ENCODE measurements around the gene RECQL5.
"Not testable (repeated sequence)": the region's sequence is repeated elsewhere in the genome, so short reads cannot be mapped to it uniquely, and the experiment has no call there.

RECQL5 gene

DNA sequence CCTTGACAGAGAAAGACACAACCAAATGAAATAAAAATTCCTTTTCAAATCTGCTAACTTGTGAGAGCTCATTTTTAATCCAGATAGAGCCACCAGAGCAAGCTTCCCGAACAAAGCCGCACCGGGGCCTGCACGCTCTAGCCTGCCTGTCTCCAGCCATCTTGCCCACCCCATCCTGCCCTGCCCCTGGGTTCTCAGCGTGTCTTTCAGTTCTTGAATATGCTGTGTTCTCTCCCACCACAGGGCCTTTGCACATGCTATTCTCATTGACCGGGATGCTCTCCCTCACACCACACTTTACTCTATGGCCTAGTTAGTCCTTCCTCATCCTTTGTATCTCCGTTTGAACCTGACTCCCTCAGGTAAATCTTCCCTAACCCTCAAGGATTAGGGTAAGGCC is 19.0 kb downstream of the RECQL5 start:
- no peak for DNase-seq (ENCODE audit: low read depth in 2 of 2)

DNA sequence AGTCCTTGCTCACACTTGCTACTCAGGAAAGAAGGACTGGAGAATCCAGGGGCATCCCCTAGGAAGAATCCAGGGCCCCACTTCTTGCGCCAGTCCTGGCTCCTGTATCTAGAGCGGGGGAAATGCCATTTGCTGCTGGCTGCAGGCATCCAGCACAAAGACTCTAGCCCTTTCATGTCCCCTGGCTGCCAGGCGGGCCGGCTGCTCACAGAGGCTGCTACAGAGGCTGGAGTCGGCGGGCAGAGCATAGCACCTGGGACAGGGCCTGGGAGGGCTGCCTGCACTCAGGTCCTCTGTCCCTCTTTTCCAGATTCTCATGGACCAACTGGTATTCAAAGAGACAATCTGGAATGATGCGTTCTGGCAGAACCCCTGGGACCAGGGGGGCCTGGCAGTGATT is 19.9 kb downstream of the RECQL5 start:
- no peak for DNase-seq (ENCODE audit: low read depth in 2 of 2)

DNA sequence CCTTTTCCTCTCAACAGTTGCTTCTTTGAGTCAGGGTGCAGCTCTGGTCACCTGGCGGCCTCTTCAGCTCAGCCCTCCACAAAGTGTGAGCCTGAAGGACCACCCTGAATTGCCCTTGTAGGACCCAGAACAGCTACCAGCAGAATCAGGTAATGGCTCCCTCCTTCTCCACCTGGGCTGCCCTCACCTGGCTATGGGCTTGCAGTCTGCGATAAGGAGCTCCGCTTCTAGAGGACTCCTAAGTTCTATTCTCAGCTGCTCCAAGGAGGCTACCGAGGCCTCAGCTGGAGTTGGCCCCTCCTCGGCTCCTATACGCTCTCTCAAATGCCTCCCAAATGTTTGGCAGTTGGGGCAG is 20.3 kb downstream of the RECQL5 start:
- DNase-seq (ENCODE audit: low read depth in 2 of 2): no peak

DNA sequence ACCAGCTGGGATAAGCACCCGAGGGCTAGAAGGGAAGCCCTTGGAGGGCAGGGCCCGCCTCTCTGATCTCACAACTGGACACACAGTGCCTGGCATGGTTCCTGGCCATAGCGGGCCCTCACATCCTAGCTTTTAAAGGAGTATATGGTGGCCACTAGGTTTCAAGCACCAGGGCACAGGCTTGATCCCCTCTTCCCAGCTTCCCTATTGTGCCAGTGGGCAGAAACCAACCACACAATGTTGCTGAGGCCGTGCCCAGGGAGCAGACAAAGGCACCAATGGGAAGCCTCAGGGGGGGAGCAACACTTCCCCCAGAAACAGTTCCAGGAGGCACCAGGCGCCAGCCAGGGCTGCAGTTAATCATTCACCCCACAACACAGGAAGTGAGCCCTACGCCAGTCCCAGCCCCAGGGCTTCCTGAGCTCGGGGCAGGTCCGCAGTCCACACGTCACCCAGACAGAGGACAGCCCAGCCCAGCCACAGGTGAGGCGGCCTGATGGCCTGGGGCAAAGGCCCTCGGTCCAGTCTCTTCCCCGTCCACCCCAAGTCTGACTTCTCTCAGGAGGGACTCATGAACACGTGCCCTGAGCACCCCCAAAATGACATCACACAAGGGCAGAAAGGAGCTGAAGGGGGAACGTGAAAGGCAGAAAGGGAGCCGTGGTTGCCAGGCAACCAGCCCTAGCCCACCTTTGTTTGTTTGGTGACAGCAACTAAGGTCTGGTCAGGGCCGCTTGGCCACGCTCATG is 20.9 kb downstream of the RECQL5 start:
- DNase-seq (ENCODE audit: low read depth in 2 of 2): no peak

DNA sequence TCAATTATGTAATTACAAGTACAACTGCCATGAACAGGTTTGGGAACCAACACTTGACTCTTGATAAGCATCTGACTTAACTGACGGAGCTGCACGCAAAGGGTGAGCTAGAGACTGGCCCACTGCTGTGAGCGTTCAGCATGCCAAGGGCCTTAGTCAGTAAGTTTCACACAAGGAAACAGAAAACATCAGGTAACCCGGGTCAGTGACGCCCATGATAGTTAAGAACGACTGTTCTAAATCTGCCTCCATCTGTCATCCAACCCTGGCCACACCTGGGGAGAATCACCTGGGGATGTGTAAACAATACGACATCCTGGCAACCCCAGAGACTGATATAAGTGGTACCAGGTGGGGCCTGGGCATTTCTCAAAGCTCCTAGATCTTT is 21.5 kb downstream of the RECQL5 start:
- DNase-seq (ENCODE audit: low read depth in 2 of 2): no peak

DNA sequence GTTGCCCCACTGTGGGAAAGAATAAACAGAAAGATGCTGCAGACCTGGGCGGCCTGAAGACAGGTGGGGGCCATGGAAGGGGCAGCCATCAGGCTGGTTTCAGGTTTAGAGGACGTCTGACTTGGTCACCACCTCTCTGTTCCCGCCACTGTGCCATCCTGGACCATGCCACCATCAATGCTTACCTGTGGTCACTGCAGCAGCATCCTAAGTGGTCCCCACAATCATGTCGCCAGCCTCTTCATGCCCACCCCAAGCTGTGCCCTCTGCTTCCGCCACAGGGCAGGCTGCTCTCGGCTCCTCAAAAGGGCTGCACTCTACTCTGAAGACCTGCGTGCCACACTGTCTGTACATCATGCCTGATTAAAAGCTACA is 23.3 kb downstream of the RECQL5 start:
- DNase-seq (ENCODE audit: low read depth in 2 of 2): no peak

DNA sequence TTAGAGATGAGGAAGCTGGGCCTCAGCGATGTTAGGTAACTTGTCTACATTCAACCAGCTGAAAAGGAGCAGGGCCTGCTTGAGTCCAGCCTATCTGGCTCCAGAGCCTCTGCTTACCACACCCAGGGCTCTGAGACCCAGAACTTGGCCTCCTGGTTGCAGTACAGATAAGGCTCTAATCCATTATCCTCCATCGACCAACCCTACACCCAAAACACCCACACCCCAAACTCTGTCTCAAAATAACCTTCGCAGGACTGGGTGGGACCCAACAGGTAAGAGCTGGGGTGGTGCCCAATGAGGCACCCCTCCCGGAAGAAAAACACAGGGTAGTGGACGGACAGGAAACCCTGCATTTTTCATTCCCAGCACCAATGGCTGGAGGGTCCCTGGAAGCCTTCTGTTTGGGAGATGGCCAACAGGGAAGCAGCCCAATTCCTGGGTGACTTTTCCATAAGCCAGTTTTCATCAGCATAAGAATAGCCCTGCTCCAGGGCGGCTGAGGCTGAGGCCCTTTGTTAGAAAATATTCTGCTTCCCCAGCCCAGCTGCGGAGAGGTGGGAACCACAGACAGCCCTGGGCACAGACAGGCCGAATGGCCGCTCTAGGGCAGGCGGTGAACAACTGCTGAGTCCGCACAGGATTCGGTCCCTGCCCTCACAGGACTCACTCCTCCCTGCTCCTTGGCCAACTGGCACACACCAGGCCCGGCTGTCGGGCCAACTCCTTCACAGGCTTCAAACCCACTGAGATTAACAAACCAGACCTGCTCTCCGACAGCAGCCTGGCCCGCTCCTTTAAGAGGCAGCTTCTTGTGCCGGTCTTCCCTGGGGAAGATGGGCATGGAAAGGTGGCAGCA is 23.9 kb downstream of the RECQL5 start:
- no peak for DNase-seq (ENCODE audit: low read depth in 2 of 2)

DNA sequence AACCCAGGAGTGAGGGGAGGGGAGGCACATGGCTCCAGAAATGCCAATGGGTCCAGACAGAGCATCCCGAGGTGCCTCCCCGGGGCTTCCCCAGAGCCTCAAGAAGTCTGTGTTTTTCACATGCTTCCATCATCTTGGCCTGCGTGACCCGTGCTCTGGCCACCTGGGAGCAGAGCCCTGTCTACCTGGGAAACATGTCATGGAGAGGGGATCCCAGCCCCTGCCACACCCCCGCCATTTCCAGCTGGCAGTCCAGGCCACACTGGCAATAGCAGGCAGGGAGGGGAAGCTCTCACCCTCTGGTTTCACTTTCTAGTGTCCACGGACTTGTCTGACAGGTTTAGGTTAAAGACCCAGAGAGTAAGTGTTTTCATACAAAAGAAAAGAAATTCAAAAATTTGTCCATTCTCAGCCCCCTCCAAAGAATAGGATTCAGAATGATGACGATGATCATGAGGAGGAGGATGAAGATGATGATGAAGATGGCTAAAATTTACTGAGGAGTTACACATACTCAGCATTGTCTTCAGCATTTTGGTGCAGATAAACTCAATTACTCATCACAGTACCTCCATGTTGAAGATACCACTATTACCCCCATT is 24.7 kb downstream of the RECQL5 start:
- no peak for DNase-seq (ENCODE audit: low read depth in 2 of 2)

DNA sequence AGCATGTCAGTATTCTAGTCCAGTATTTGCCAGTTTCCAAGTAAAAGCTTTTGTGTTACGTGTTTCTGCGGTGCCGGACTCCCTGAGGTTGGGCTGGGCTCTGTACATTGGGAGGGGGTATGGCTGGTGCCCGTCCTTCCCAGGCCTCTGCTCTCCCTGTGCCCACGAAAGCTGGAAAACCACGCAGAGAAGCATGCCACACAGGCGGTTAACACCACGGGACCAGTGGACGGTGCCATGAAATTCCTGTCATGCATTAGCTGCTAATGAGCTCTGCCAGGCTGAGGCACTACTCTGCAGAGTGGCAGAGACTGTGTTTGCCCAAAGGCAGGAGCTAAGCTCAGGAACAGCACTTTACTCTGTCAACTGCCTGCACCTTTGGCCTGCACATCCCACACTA is 25.6 kb downstream of the RECQL5 start:
- DNase-seq (ENCODE audit: low read depth in 2 of 2): no peak

DNA sequence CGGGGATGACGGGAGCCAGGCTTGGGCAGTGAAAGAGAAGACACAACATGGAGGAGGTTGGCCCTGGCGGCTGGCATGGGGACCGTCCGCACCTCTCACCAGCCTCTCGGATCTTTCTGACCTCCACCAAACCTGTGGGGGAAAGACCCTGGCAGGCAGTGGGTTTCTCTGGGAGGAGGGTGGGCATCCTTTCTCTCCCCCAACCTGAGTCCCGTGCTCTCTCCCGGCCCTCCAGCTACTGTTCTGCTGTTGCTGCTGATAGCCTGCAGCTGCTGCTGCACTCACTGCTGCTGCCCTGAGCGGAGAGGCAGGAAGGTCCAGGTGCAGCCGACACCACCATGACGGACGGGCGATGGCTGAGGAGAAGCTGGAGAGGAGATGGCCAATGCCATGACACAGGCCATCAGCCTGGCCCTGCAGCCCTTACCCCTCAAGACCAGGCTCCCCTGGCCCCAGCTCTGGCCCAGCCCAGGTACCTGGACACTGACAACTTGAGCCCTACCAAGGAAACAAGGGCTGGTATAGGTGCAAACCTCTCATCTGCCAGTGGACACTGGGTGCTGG is 26.3 kb downstream of the RECQL5 start:
- no peak for DNase-seq (ENCODE audit: low read depth in 2 of 2)

DNA sequence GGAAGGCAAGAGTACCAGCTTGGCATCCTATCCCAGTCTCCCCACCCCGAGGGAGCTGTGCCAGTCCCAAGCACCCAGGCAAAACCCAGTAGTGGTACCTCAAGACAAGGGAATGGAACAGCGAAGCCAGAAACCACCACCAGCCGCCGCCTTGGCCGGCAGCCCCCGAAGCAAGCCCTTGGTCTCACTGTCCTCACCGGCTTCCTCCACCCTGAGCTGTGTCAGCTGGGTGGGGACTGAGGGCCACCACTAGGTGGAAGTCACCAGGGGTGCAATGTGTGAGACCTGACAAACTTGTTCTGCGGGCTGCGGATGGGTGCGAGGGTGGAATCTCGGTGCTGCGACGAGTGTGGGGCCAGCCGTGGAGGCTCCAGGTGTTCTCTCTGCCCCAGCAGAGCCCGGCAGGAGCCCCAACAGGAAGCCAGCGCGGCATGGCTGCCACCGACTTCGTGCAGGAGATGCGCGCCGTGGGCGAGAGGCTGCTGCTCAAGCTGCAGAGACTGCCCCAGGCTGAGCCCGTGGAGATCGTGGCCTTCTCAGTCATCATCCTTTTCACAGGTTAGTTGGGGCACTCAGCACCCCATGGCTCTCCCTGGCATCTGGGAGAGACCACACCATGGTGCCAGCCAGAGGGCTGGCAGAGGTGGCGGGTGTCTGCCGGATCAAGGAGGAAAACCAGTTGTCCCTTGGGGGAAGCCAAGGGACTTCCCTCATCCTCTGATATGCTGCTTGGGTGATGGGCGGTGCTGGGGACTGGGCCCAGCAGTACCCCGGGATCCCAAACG is 27.0 kb downstream of the RECQL5 start:
- DNase-seq (ENCODE audit: low read depth in 2 of 2): no peak

DNA sequence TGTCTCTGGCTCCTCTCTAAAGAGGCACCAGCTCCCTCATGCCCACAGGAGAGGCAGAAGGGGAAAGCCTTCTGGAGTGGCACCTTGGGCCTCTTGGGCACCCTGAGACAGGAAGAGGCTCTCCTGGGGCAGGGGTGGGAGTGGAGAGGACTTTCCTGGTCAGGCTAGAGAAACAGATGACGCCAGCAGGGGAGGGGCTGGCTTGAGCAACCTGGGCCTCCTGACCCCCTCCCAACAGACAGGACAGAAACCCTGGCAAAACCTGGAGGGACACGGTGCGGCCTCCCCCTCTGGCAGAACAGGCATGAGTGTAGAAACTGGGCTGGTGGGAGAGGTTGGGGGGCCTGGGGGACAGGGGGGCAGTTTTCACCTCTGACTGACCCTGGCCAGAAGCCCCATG is 27.6 kb downstream of the RECQL5 start:
- no peak for DNase-seq (ENCODE audit: low read depth in 2 of 2)

DNA sequence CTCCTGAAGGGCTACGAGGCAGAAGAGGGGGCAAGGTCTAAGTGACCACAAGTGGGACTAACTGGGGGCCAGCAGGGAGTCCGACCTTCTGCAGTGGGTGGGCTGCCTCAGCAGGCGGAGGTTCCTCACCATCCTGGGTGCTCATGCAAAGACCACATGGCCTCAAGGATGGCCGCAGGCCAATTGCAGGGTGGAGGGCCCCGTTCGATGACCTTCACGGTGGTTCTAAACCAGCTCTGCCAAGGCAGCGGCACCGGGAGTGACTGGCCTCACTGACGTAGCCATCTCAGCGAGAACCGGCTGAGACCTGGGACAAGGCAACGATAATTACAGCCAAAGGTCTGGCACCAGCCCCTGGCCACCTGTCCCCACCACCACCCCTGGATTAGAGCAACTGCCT is 28.1 kb downstream of the RECQL5 start:
- no peak for DNase-seq (ENCODE audit: low read depth in 2 of 2)

DNA sequence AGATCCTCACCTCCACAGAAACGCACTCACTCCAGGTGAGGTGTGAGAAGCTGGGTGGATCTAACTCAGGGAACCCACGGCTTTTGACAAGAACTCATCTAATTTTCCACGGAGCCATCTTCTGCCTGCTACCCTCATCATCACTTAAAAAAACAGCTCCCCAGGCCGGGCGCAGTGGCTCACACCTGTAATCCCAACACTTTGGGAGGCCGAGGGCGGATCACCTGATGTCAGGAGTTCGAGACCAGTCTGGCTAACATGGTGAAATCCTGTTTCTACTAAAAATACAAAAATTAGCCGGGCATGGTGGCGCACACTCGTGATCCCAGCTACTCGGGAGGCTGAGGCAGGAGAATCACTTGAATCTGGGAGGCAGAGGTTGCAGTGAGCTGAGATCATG is 28.9 kb downstream of the RECQL5 start:
- not testable (repeated sequence) for DNase-seq (ENCODE audit: low read depth in 2 of 2)

DNA sequence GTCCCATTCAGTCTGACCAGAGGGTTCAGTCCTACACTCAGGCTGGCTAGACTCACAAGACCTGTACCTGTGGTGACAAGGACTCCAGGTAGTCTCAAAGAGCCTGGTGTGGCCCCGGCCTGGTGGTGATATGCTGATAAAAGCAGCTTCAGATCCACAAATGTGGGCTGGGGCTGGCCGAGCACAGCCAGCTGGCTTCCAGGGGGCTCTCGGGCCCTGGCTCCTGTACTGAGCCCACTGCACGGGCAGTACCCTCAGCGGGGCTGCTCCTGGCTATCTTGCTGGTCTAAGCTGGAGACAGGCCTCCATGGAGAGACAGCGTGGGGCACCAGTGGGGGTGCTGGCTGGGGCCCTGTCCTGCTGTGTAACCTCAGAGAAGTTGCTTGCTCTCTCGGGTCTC is 29.4 kb downstream of the RECQL5 start:
- no peak for DNase-seq (ENCODE audit: low read depth in 2 of 2)

DNA sequence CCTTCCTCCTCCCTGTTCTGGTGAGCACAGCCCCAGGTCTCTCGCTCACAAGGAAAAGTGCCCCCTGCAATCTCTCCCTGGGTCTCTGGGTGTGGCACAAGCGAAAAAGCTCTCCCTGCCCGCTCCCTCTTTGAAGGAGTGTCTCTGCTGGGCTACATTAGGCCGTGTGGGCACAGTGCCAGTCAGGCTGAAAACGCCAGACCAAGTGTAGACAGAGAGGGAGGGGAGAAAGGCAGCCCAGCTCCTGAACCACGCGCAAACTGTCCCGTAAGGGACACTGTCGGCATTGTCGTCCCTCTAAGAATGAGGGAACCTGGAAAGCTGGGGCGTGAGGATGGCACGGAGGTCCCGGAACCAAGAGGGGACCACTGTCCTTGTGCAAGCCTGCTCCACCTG is 29.8 kb downstream of the RECQL5 start:
- no peak for DNase-seq (ENCODE audit: low read depth in 2 of 2)

DNA sequence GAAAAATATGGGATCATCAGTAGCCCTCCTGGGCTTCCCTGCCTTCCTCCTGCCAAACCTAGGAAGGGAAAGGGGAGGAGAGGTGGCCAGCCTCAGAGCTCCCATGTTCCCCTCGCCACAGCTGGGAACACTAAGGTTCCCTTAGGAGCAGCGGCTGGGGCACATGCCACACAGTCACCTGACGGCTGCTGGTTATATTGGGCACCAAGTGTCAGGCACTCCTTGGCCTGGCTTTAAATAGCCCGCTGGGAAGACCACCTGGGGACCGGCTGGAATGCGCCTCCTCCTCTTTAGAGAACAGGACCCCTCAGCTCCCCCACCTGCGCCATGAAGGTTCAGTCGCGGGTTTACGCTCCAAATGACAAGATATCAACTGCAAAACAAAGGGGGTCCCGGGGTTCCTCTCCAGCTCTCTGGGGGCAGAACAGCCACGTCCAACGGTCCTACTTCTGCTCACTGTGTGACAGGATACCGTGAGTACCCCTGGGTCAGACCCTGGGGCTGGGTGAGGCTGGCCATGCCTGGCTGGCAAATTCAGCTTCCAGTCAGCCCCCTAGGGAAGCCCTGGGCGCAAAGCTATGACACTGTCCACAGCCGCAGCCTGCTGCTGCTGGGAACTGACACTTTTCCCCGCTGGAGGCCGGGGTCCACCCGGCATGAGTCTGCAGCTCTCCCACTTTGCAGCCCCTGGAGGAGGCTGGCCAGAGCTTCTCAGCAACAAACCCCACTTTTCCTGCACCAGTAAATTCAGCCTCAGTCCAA is 30.4 kb downstream of the RECQL5 start:
- DNase-seq (ENCODE audit: low read depth in 2 of 2): no peak

DNA sequence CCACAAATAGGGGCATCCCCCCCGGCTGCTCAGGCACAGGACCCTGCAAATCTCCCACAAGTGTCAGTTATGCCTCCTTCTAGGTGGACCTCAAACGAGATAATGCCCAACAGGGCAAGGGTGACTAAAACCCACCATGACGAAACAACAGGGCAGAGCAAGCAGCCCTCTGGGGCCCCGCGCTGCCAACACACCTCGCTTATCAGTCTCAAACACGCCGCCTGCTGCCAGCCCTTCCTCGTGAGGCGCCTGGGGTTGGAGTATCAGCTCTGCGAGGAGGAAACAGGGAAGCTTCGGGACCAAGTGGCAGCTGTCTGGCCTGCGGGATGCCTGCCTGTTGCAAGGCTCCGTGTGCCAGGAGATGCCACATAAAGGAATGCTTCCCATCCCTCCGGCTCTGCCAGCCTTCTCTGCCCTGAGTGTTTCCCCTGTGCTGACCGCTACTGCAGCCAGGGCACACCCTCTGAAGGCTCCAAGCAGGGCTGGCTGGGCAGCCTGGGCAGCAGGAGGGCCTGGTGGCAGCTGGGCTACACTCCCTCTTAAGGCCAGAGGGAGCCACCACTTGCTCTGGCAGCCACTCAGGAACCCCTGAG is 31.2 kb downstream of the RECQL5 start:
- no peak for DNase-seq (ENCODE audit: low read depth in 2 of 2)

DNA sequence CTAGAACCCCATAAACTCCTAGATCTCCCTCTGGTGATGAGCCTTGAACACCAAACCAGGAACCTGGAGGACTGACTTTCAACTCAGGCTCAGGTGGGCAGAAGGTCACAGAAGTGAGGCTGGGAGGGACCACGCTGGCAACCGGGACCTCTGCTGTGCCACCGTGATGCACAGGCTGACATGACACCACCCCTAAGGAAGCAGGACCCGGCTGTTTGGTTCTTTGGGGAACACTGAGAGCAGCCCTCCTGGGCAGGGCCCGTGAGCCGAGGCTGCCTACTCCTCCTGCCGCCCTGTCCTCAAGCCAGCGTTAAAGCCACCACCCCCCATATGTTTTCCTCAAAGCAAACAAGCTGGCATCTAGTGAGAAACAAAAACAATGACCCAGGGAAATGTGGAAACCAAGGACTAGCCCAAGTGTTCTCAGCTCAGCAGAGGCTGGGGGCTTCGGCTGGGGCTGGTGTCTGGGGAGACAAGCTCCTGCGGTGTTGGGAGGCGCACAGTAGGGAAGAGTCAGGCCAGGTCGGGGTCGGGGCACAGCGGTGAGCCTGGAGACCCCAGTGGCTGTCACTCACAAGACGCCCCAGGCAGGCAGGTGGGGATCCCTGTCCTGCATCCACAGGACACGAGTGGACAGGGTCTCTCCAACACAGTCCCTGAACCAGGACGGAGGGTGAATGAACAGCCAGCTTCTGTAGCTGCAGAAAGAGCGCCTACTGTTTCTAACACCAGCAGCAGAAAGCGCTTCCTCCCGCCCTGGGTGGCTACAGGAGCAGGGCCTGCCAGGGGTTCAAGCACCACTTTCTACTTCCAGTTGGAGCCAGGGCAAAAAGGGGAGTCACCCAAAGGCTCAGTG is 32.0 kb downstream of the RECQL5 start:
- no peak for DNase-seq (ENCODE audit: low read depth in 2 of 2)

DNA sequence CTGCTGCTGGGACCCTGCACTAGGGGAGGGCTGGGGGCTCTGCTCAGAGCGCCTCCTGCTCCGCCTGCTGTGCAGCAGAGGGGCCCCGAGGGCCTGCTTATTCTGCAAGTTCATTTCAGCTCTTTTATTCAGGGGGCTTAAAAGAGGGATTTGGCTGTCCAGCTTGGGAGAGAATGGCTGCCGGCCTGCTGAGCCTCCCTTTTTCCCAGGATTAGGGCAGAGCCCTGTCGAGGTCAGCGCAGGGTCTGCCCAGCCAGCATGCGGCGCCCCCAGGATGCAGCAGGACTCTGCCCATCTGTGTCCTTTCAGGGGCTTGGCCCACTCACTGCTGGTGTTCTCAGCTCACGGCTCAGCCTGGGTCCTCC is 32.6 kb downstream of the RECQL5 start:
- no peak for DNase-seq (ENCODE audit: low read depth in 2 of 2)
